ENCODE measurements around the gene HCFC2. TPM values are rescaled to one million over a fixed set of nuclear protein-coding genes. Genes with fewer than 3 reads are reported as not detected.

Gene HCFC2
- total and polyA plus RNA-seq, 2 of the 4 experiments (the other 2 are of a cell fraction), result 12.0 to 34.2 TPM

DNA sequence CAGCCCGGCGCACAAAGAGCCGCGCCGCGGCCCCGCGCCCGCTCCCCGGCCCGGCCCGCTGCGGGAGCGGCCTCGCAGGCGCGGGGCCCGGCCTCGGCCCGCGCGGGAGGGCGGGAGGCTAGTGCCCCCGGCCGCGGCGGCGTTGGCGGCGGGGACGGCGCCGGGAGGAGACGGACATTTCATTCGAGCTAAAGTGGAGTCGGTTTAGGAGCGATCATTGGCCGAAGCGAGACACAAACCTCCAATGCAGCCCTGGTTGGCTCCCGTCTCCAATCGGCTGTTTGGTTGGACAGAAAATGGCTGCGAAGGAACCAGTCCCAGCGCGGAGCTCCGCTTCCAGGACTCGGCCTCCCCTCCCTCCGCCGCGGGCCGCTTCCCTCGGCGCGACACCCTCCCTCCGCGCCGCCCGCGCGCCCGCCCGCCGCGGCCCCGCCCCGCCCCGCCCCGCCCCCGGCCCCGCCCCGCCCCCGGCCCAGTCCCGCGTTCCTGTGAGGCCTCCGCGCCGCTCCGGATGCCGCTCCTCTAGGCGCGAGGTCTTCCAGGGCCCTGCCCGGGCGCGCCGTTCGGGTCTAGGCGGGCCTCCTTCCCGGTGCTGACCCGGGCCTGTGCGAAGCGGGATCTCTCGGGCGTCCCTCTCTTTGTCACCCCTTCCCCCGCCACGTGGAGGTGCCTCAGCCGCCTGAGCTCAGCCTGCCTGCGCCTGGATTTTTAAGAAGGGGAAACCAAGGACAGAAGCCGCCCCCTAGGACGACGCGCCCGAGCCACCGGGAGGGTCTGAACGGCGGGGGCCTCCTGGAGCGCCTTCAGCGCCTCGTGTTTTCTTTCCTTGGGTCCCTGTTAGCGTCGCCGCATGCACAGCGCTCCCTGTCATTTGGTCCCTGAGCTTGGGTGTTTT is 73.8 kb downstream of the HCFC2 start, which contains the start of gene NFYB (continued):
- no peak for TF ChIP-seq CTCF (conservative IDR thresholded peaks at IDR 0.05; ENCODE audit: low read depth, low read length)

GRCh38 chr12:104138797-104139152 is 74.4 kb downstream of the HCFC2 start:
- Histone ChIP-seq H3K4ac (ENCODE audit: low read depth, low read length) (peak overlapping the region; percentile 67), H3K9me1 (ENCODE audit: insufficient read depth, low read length) (peaks cover 13% of the 10 kb centered on the region), H3K56ac (ENCODE audit: extremely low read depth, insufficient read depth, low read length) (peak overlapping the region; percentile 49; the same call in 1 of the 2 replicates), H2AK5ac (ENCODE audit: low read depth, low read length) (peak overlapping the region; percentile 37; the same call in 1 of the 2 replicates), H3K79me1 (ENCODE audit: low read depth in 1 of 2, low read length in 2 of 2) (peaks cover 7 to 37% of the 10 kb centered on the region in 2 experiments), H4K5ac (ENCODE audit: low read depth, low read length) (peak overlapping the region; percentile 58), H2BK5ac (ENCODE audit: low read depth, low read length, poor library complexity, severe bottlenecking) (peak overlapping the region; percentile 77), H3K36me3 (ENCODE audit: control insufficient read depth, insufficient read depth, low read length) (0 out of 2 replicates have a peak, but pooled peaks cover 1% of the 10 kb centered on the region), H2BK15ac (ENCODE audit: low read depth, low read length) (peak overlapping the region; percentile 51; the same call in 2 of the 3 replicates), H3K27me3 (ENCODE audit: control insufficient read depth, insufficient read depth, low read length) (no peaks in the 10 kb centered on the region), H3K27ac (ENCODE audit: insufficient read depth, low read length) (peak overlapping the region; percentile 84), H3K23ac (ENCODE audit: low read depth, low read length) (peak overlapping the region; percentile 44), H4K8ac (ENCODE audit: low read depth in 2 of 2, low read length in 2 of 2) (peak overlapping the region; percentile 80 to 88), H3K4me1 (ENCODE audit: control insufficient read depth, insufficient read depth, low read length) (peaks cover 14% of the 10 kb centered on the region), H4K91ac (ENCODE audit: insufficient read depth, low read depth, low read length) (peak overlapping the region; percentile 90), H2BK120ac (ENCODE audit: low read depth, low read length) (peak overlapping the region; percentile 74), H4K20me1 (ENCODE audit: insufficient read depth, low read length) (no peaks in the 10 kb centered on the region), H3K14ac (replicated peaks; ENCODE audit: low read depth, low read length) (peak overlapping the region; percentile 26), H2BK20ac (ENCODE audit: low read depth, low read length) (peak overlapping the region; percentile 17; the same call in 1 of the 2 replicates), H2AFZ (replicated peaks; ENCODE audit: low read length, poor library complexity) (peak overlapping the region; percentile 97), H3K9ac (ENCODE audit: low read depth, low read length) (peak overlapping the region; percentile 72), H3K18ac (ENCODE audit: low read depth, low read length) (peak overlapping the region; percentile 56; the same call in 1 of the 2 replicates), H3K4me2 (ENCODE audit: low read depth, low read length) (peak overlapping the region; percentile 52), H3K4me3 (ENCODE audit: insufficient read depth, low read depth, low read length) (no peak overlapping the region; the same call in 1 of the 2 replicates), H2AK9ac (replicated peaks; ENCODE audit: low read depth, low read length, poor library complexity) (peak overlapping the region; percentile 94), H3K9me3 (ENCODE audit: control insufficient read depth, insufficient read depth, low read length) (no peaks in the 10 kb centered on the region)
- in situ Hi-C loops (cut with MboI; ENCODE audit: low sequenced_read_pairs) (no loop called here), dilution Hi-C loops (cut with HindIII; ENCODE audit: low sequenced_read_pairs, unreplicated experiment) (no loop called here), intact Hi-C loops (cut with micrococcal nuclease) (loop anchor here (5.0 kb wide), 1 partner anchor 149 kb away; no protein-coding TSS in a partner anchor)
- no TSS peak for BruUV-seq (replicated peaks)
- WGBS, 2 experiments (ENCODE audit: extremely low coverage in 2 of 2, insufficient read length in 1 of 2), result 42% methylated on average over 5 of the region's 7 CpGs; no CpG with 5 or more reads in 1 of the 2 experiments
- ChIA-PET CTCF (no interaction called here), POLR2A (ENCODE audit: unreplicated experiment) (interaction anchor here (0.6 kb wide), 3 partner anchors 24 to 177 kb away, joined by 5 to 8 read pairs (median 7); no protein-coding TSS in a partner anchor)
- TF ChIP-seq POLR2A (IDR thresholded peaks at IDR 0.05; ENCODE audit: low read depth, low read length) (no peak), NFE2L2 (IDR thresholded peaks at IDR 0.05; ENCODE audit: low read depth, low read length) (no peak)
- ATAC-seq (ENCODE audit: low read depth) (no peak), DNase-seq (no peak)

Data from IMR-90 (cell line).